HCT116 (cell line): ENCODE measurements around the gene DYNLL2.

Experiments used
- CEBPB ChIP-seq: IDR thresholded peaks from 2 replicates; pipeline ENCODE4 v1.6.1; 2012; ENCODE audit warnings: low read depth
- EZH2phosphoT487 ChIP-seq: fragments of 200-600 bp; IDR thresholded peaks from 2 replicates; pipeline ENCODE4 v1.6.1; 2018; ENCODE audit warnings: antibody characterized with exemption, borderline replicate concordance
- SRF ChIP-seq: IDR thresholded peaks from 2 replicates; pipeline ENCODE4 v1.6.1; 2012; ENCODE audit warnings: low read depth
- YY1 ChIP-seq: IDR thresholded peaks from 2 replicates; pipeline ENCODE4 v1.6.1; 2011; ENCODE audit warnings: low read length, low read depth, moderate library complexity, mild to moderate bottlenecking; ENCODE audit not compliant: insufficient replicate concordance; ENCODE audit errors: extremely low read depth
- TF ChIP-seq, protein P1 (sequence below), 3 experiments: fragments of 200-600 bp in 1 of 3; sonication (generic) in 1 of 3; IDR thresholded peaks in 2 of 3; conservative IDR thresholded peaks in 1 of 3; 2 replicates each; pipeline ENCODE4 v1.5.1; 2012 to 2017; ENCODE audit warnings: low read depth in 2 of 3, low read length in 2 of 3, antibody characterized with exemption in 1 of 3, borderline replicate concordance in 1 of 3, control low read depth in 1 of 3, mild to moderate bottlenecking in 1 of 3, mixed read lengths in 1 of 3, mixed run types in 1 of 3, moderate library complexity in 1 of 3; ENCODE audit not compliant: insufficient read depth in 1 of 3

DNA sequence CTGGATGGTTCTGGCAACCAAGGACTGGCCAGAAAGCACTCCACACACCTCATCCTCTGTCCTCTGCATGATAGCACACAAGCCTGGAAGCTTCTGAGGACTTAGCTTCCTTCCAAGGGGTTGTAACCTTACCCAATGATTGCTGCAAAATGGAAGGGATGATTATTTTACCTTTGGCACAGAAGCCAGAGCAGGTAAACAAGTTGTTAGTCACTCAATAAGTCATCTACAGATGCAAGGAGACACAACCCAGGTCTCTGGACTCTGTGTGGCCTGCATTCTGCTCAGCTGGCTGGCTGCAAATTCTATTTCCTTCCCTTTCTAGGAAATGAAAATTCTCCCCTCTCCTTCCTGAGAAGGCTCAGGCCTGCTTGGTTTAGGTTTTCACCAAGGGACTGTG, 26.7 kb upstream of the DYNLL2 start:
- TF ChIP-seq, protein P1, sequence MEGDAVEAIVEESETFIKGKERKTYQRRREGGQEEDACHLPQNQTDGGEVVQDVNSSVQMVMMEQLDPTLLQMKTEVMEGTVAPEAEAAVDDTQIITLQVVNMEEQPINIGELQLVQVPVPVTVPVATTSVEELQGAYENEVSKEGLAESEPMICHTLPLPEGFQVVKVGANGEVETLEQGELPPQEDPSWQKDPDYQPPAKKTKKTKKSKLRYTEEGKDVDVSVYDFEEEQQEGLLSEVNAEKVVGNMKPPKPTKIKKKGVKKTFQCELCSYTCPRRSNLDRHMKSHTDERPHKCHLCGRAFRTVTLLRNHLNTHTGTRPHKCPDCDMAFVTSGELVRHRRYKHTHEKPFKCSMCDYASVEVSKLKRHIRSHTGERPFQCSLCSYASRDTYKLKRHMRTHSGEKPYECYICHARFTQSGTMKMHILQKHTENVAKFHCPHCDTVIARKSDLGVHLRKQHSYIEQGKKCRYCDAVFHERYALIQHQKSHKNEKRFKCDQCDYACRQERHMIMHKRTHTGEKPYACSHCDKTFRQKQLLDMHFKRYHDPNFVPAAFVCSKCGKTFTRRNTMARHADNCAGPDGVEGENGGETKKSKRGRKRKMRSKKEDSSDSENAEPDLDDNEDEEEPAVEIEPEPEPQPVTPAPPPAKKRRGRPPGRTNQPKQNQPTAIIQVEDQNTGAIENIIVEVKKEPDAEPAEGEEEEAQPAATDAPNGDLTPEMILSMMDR (IDR thresholded peaks at IDR 0.05 in 2 of 3, conservative IDR thresholded peaks at IDR 0.05 in 1 of 3; ENCODE audit: borderline replicate concordance in 1 of 3, insufficient read depth in 1 of 3, low read depth in 2 of 3, low read length in 2 of 3), result no peak
- TF ChIP-seq EZH2phosphoT487, result no peak
- TF ChIP-seq SRF, result no peak
- no peak for TF ChIP-seq YY1
- TF ChIP-seq CEBPB, result no peak
